B cell (primary cell): ENCODE results near the gene ASTN2.

Source experiments
- EZH2 ChIP-seq: IDR thresholded peaks from 2 replicates; pipeline ENCODE4 v1.6.1; 2012; ENCODE audit warnings: borderline replicate concordance, low read depth, mild to moderate bottlenecking, moderate library complexity, low read length; ENCODE audit not compliant: insufficient read depth, poor library complexity, severe bottlenecking
- TF ChIP-seq, protein P1 (sequence below): fragments of 200-600 bp; IDR thresholded peaks from one replicate; pipeline ENCODE4 v1.8.0; 2022; ENCODE audit warnings: antibody characterized with exemption, mild to moderate bottlenecking

DNA sequence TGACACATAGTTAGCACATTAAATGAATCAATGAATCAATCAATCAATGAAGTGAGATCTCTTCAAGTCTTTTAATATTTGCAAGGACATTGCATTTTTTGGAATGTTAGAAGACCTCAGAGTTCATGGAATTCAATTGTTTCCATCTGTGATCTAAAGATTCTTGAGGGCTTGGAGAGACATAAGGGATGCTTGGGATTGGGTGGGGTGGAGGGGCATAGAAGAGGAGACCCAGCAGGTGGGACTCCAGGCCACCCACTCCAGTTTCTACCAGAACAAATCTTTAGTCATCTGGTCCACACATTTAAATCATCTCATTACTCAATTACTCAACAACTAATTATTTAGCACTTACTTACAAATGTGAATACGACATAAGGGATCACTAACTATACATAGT lies 978.7 kb downstream of the ASTN2 start:
- TF ChIP-seq EZH2: no peak
- TF ChIP-seq, protein P1, sequence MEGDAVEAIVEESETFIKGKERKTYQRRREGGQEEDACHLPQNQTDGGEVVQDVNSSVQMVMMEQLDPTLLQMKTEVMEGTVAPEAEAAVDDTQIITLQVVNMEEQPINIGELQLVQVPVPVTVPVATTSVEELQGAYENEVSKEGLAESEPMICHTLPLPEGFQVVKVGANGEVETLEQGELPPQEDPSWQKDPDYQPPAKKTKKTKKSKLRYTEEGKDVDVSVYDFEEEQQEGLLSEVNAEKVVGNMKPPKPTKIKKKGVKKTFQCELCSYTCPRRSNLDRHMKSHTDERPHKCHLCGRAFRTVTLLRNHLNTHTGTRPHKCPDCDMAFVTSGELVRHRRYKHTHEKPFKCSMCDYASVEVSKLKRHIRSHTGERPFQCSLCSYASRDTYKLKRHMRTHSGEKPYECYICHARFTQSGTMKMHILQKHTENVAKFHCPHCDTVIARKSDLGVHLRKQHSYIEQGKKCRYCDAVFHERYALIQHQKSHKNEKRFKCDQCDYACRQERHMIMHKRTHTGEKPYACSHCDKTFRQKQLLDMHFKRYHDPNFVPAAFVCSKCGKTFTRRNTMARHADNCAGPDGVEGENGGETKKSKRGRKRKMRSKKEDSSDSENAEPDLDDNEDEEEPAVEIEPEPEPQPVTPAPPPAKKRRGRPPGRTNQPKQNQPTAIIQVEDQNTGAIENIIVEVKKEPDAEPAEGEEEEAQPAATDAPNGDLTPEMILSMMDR: no peak
